ENCODE measurements around the gene COMMD10. TPM values are rescaled to one million over a fixed set of nuclear protein-coding genes. Genes with fewer than 3 reads are reported as not detected.
A peak's percentile ranks its signal among the peaks of the same experiment; 100 is the strongest.

The COMMD10 gene
- total RNA-seq, 4 donors from 2014 or later: 17.6 to 35.7 (median 25.7) TPM

DNA sequence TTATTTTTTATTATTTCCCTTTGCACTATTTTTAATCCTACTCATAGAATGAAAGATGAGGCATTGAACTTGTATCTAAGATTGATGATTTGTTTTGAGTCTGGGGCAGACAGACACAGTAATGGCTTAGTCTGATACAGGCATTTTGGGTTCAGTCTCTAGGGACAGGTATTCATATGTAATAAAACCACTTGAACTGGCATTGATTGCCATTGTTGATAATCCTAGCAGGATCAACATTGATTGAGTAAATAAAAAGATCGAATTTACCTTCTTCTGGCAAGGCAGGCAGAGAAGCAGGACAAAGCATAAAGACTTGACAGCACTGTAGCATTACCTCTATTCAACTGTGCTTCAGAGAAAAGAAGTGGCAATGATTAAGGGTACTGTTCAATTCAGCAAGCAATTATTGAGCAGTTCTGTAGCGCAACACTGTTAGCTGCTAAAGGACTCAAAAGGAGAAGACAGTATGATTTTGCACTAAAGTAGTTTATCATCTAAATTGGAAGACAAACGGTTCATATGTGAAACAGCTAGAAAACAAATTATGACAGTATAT is 144.4 kb downstream of the COMMD10 start:
- 74% methylated on average over 3 of the region's 3 CpGs for WGBS

DNA sequence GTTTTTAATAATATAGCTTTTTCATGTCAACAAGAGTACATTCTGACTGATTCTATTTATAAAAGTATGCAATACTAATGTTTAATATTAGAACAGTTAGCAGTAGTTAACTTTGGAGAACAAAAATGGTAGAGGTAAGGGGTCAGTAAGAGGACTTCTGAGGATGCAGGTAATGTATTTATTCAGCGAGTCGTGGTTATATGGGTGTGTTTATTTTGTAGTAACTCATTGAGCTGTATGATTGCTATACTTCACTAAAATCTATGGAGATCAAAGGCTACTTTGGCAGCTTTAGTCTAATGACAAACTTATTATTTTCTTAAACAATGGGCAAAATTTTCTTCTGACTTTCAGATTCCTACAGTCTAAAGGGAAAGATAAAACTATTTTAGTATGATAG is 146.5 kb downstream of the COMMD10 start:
- no peak for DNase-seq (ENCODE audit: extremely low spot score)
- no peaks in the 10 kb centered on the region for H3K27me3 ChIP-seq
- no peaks in the 10 kb centered on the region for H3K9me3 ChIP-seq
- TF ChIP-seq POLR2A (IDR thresholded peaks at IDR 0.05; ENCODE audit: low read depth) (no peak), POLR2AphosphoS5 (IDR thresholded peaks at IDR 0.05) (no peak), EP300 (IDR thresholded peaks at IDR 0.05) (no peak)
- TF ChIP-seq, protein P1, sequence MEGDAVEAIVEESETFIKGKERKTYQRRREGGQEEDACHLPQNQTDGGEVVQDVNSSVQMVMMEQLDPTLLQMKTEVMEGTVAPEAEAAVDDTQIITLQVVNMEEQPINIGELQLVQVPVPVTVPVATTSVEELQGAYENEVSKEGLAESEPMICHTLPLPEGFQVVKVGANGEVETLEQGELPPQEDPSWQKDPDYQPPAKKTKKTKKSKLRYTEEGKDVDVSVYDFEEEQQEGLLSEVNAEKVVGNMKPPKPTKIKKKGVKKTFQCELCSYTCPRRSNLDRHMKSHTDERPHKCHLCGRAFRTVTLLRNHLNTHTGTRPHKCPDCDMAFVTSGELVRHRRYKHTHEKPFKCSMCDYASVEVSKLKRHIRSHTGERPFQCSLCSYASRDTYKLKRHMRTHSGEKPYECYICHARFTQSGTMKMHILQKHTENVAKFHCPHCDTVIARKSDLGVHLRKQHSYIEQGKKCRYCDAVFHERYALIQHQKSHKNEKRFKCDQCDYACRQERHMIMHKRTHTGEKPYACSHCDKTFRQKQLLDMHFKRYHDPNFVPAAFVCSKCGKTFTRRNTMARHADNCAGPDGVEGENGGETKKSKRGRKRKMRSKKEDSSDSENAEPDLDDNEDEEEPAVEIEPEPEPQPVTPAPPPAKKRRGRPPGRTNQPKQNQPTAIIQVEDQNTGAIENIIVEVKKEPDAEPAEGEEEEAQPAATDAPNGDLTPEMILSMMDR (IDR thresholded peaks at IDR 0.05): no peak
- intact Hi-C loops (cut with DNase I): no loop called here
- H3K4me3 ChIP-seq: no peak overlapping the region
- 90% methylated on average over 2 of the region's 2 CpGs for WGBS
- no peaks in the 10 kb centered on the region for H3K4me1 ChIP-seq
- no peaks in the 10 kb centered on the region for H3K36me3 ChIP-seq
- no peak overlapping the region for H3K27ac ChIP-seq (replicated peaks in 1 of 4)

More for the DNA sequence above, 144.4 kb downstream of the COMMD10 start:
- Histone ChIP-seq H3K27ac (replicated peaks in 1 of 4) (no peak overlapping the region), H3K27me3 (no peaks in the 10 kb centered on the region), H3K4me1 (no peaks in the 10 kb centered on the region), H3K9me3 (peaks cover 0 to 4% (median 1%) of the 10 kb centered on the region in 4 donors), H3K4me3 (no peak overlapping the region), H3K36me3 (no peaks in the 10 kb centered on the region)
- TF ChIP-seq POLR2A (IDR thresholded peaks at IDR 0.05; ENCODE audit: low read depth) (no peak), EP300 (IDR thresholded peaks at IDR 0.05) (no peak), POLR2AphosphoS5 (IDR thresholded peaks at IDR 0.05) (no peak)
- TF ChIP-seq, protein P1 (IDR thresholded peaks at IDR 0.05): no peak
- intact Hi-C loops (cut with DNase I): no loop called here
- no peak for DNase-seq (ENCODE audit: extremely low spot score)

DNA sequence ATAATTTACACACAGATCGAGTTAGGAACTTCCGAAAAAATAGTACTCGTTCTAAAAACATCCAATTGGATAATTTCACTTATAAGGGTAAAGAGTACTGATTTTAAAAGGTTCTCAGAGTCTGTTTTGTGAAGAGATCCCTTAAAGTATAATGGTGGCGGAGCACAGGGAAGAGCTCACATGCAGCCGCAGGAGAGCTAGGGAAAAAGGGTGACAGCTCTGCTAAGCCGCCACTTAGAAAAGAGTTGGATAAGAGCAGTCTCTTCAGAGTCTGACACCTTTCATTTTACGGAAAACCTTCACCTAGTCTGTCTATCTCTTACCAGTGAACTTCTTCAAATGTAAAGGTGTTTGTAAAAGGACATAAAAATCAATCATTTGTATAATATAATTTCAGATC is 149.9 kb downstream of the COMMD10 start:
- TF ChIP-seq POLR2AphosphoS5 (IDR thresholded peaks at IDR 0.05): no peak
- TF ChIP-seq POLR2A (IDR thresholded peaks at IDR 0.05; ENCODE audit: low read depth): no peak
- no peak for TF ChIP-seq EP300 (IDR thresholded peaks at IDR 0.05)
- TF ChIP-seq, protein P1 (IDR thresholded peaks at IDR 0.05): no peak
- intact Hi-C loops (cut with DNase I): no loop called here
- 92% methylated on average over 7 of the region's 7 CpGs for WGBS
- Histone ChIP-seq H3K27ac (replicated peaks in 1 of 4) (no peak overlapping the region), H3K4me3 (no peak overlapping the region), H3K36me3 (no peaks in the 10 kb centered on the region), H3K27me3 (no peaks in the 10 kb centered on the region), H3K4me1 (no peaks in the 10 kb centered on the region), H3K9me3 (no peaks in the 10 kb centered on the region)
- no peak for DNase-seq (ENCODE audit: extremely low spot score)

DNA sequence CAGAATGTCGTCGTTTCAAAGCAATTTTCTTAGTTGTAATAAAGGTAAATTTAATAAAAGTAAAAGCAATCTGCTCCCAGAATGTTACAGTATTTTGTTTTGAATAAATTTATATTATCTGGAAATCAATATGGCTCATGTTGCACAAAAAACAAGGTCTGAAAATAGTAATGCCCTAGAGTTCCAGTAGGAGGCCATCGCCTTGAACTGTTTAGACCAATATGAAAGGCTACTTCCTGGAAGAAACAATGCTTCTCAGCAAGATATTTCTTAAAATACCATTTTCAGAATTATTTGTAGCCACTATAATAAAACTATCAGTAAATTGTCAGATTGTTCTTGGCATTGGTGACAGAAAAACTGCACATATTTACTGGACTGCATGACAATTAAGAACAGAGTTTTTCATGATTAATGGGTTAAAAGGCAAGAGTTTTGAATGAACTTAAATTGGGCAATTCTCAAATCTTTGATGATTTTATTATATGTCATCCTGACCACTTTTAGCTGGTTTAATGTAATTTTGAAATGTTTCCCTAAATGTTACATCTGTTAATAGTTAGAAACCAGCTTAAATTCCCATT is 153.2 kb downstream of the COMMD10 start:
- Histone ChIP-seq H3K27me3 (no peaks in the 10 kb centered on the region), H3K4me3 (no peak overlapping the region), H3K9me3 (no peaks in the 10 kb centered on the region), H3K4me1 (peaks cover 0 to 8% (median 4%) of the 10 kb centered on the region in 4 donors), H3K27ac (replicated peaks in 1 of 4) (no peak overlapping the region), H3K36me3 (no peaks in the 10 kb centered on the region)
- intact Hi-C loops (cut with DNase I): no loop called here
- WGBS: 92% methylated on average over 3 of the region's 3 CpGs
- DNase-seq (ENCODE audit: extremely low spot score): no peak
- TF ChIP-seq, protein P1 (IDR thresholded peaks at IDR 0.05): peak in 1 of 3 experiments; percentile 13
- no peak for TF ChIP-seq EP300 (IDR thresholded peaks at IDR 0.05)
- no peak for TF ChIP-seq POLR2A (IDR thresholded peaks at IDR 0.05; ENCODE audit: low read depth)
- no peak for TF ChIP-seq POLR2AphosphoS5 (IDR thresholded peaks at IDR 0.05)
